Caco-2 (cell line): ENCODE data around the gene SMYD3. TPM values are rescaled to one million over a fixed set of nuclear protein-coding genes. Genes with fewer than 3 reads are reported as not detected.
A peak's percentile ranks its signal among the peaks of the same experiment; 100 is the strongest.

Source experiments
- BruUV-seq: library from RNA; stranded (reverse); fragments of 400-500 nt; replicated peaks from 2 replicates; lab custom pipeline; 2021; lab: Mats Ljungman, UMichigan
- CTCF ChIA-PET: fragments of 300-600 bp; sonication (Branson Sonifier 250); formaldehyde crosslinking; loops from one replicate; lab custom pipeline; 2022; ENCODE audit warnings: antibody characterized with exemption; lab: Charles Lee
- POLR2A ChIA-PET: fragments of 300-600 bp; sonication (Branson Sonifier 250); formaldehyde crosslinking; loops from one replicate; lab custom pipeline; 2022; ENCODE audit warnings: antibody characterized with exemption; lab: Charles Lee
- DNase-seq, 2 experiments: peaks; one replicate each; pipeline versions ENCODE4 v3.0.0 to v3.0.0-alpha.2; 2020 to 2022
- H3K27me3 ChIP-seq: replicated peaks from 2 replicates; pipeline ENCODE4 v1.6.0; 2011; ENCODE audit warnings: low read length; ENCODE audit not compliant: control insufficient read depth, insufficient read depth
- H3K36me3 ChIP-seq: 2 replicates; pipeline ENCODE4 v1.5.1; 2011; ENCODE audit warnings: low read length; ENCODE audit not compliant: control insufficient read depth, insufficient read depth
- H3K4me1 ChIP-seq: fragments of 250-450 bp; sonication (Bioruptor Pico); 2 replicates; pipeline ENCODE4 v1.5.1; 2020; ENCODE audit warnings: mild to moderate bottlenecking
- H3K4me3 ChIP-seq: 2 replicates; pipeline ENCODE4 v1.5.1; 2011; ENCODE audit warnings: low read depth, mild to moderate bottlenecking, control low read depth, low read length
- H3K9me3 ChIP-seq: fragments of 250-450 bp; sonication (Bioruptor Pico); 2 replicates; pipeline ENCODE4 v1.5.1; 2020; ENCODE audit warnings: mild to moderate bottlenecking, moderate library complexity
- H3K27ac Mint-ChIP-seq: one replicate; pipeline ENCODE4 v1.8.0; 2022; ENCODE audit warnings: mixed read lengths; ENCODE audit not compliant: unreplicated experiment
- H3K27me3 Mint-ChIP-seq: one replicate; pipeline ENCODE4 v1.8.0; 2022; ENCODE audit warnings: mixed read lengths; ENCODE audit not compliant: insufficient read depth, unreplicated experiment
- H3K36me3 Mint-ChIP-seq: one replicate; pipeline ENCODE4 v1.8.0; 2022; ENCODE audit warnings: mild to moderate bottlenecking, mixed read lengths; ENCODE audit not compliant: insufficient read depth, unreplicated experiment
- H3K4me1 Mint-ChIP-seq: one replicate; pipeline ENCODE4 v1.8.0; 2022; ENCODE audit warnings: low read depth, mixed read lengths; ENCODE audit not compliant: unreplicated experiment
- H3K4me3 Mint-ChIP-seq: one replicate; pipeline ENCODE4 v1.8.0; 2022; ENCODE audit warnings: mild to moderate bottlenecking, moderate library complexity, mixed read lengths; ENCODE audit not compliant: unreplicated experiment
- H3K9me3 Mint-ChIP-seq: one replicate; pipeline ENCODE4 v1.8.0; 2022; ENCODE audit warnings: mixed read lengths; ENCODE audit not compliant: unreplicated experiment
- CTCF ChIP-seq, 2 experiments: fragments of 200-600 bp in 1 of 2; IDR thresholded peaks; 1 replicate in 1 of 2; 2 replicates in 1 of 2; pipeline versions ENCODE4 v1.5.1 to v1.8.0; 2011 to 2022; ENCODE audit warnings: antibody characterized with exemption in 1 of 2, control low read depth in 1 of 2, inconsistent platforms in 1 of 2, low read depth in 1 of 2, low read length in 1 of 2, mild to moderate bottlenecking in 1 of 2, moderate library complexity in 1 of 2; ENCODE audit not compliant: insufficient read depth in 1 of 2, severe bottlenecking in 1 of 2, unreplicated experiment in 1 of 2
- intact Hi-C: fragments of 100-400 bp; cut with micrococcal nuclease; formaldehyde crosslinking; loops from one replicate; pipeline ENCODE4 v1.10.0; 2022; ENCODE audit not compliant: unreplicated experiment
- total RNA-seq: library from RNA; stranded (reverse); gene quantifications from 2 replicates; pipeline ENCODE4 v1.2.3, GENCODE V29; 2022

Gene SMYD3
- total RNA-seq, 1 experiment from 2014 or later = 33.0 TPM

DNA sequence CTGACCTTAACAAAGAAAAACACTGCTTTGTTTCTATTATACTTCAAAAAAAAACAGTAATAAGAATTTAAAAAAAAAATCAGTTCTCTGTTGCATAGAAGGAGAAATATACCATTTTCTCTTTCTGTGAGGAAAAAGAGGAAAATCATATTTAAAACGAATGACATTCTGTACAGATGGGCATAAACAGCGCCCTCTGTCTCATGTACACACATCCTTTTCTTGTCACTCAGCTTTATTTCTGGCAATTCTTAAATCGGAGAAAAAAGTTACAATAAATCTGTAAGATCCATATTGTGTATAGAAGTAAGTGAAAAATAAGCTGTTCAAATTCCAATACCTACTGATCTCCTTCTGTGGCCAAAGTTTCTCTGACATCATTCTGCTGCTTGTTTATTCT lies 245.4 kb downstream of the SMYD3 start:
- intact Hi-C loops = no loop called here
- Histone ChIP-seq H3K9me3 (no peaks in the 10 kb centered on the region), H3K4me3 (no peak overlapping the region), H3K36me3 (no peaks in the 10 kb centered on the region), H3K4me1 (no peaks in the 10 kb centered on the region), H3K27me3 (no peaks in the 10 kb centered on the region)
- Mint-ChIP-seq H3K27ac (no peak overlapping the region), H3K36me3 (no peaks in the 10 kb centered on the region), H3K4me3 (no peak overlapping the region), H3K4me1 (no peaks in the 10 kb centered on the region), H3K9me3 (peaks cover 13% of the 10 kb centered on the region), H3K27me3 (no peaks in the 10 kb centered on the region)
- peak; percentile 18 to 45 for TF ChIP-seq CTCF (IDR thresholded peaks at IDR 0.05; ENCODE audit: insufficient read depth in 1 of 2, low read depth in 1 of 2, low read length in 1 of 2, severe bottlenecking in 1 of 2, unreplicated experiment in 1 of 2)
- POLR2A ChIA-PET = no interaction called here
- CTCF ChIA-PET = interaction anchor here (0.7 kb wide), 1 partner anchor 18 kb away, joined by 3 read pairs; no protein-coding TSS in a partner anchor
- DNase-seq = no peak
- BruUV-seq = no TSS peak

- no TSS peak for BruUV-seq
These were observed 248.8 kb downstream of the SMYD3 start for GRCh38 chr1:246258250-246258649.

GRCh38 chr1:246255773-246256172 lies 251.3 kb downstream of the SMYD3 start:
- no peak for TF ChIP-seq CTCF (IDR thresholded peaks at IDR 0.05; ENCODE audit: insufficient read depth in 1 of 2, low read depth in 1 of 2, low read length in 1 of 2, severe bottlenecking in 1 of 2, unreplicated experiment in 1 of 2)
- Mint-ChIP-seq H3K36me3 (no peaks in the 10 kb centered on the region), H3K27me3 (no peaks in the 10 kb centered on the region), H3K4me1 (no peaks in the 10 kb centered on the region), H3K9me3 (peaks cover 13% of the 10 kb centered on the region), H3K27ac (no peak overlapping the region), H3K4me3 (no peak overlapping the region)
- Histone ChIP-seq H3K4me3 (no peak overlapping the region), H3K36me3 (no peaks in the 10 kb centered on the region), H3K9me3 (no peaks in the 10 kb centered on the region), H3K4me1 (no peaks in the 10 kb centered on the region), H3K27me3 (no peaks in the 10 kb centered on the region)
- ChIA-PET CTCF (no interaction called here), POLR2A (no interaction called here)
- intact Hi-C loops = no loop called here
- no peak for DNase-seq
- BruUV-seq = no TSS peak

More at GRCh38 chr1:246258250-246258649, 248.8 kb downstream of the SMYD3 start:
- Histone ChIP-seq H3K4me1 (no peaks in the 10 kb centered on the region), H3K4me3 (no peak overlapping the region), H3K9me3 (no peaks in the 10 kb centered on the region), H3K36me3 (no peaks in the 10 kb centered on the region), H3K27me3 (no peaks in the 10 kb centered on the region)
- TF ChIP-seq CTCF (IDR thresholded peaks at IDR 0.05; ENCODE audit: insufficient read depth in 1 of 2, low read depth in 1 of 2, low read length in 1 of 2, severe bottlenecking in 1 of 2, unreplicated experiment in 1 of 2) = no peak
- CTCF ChIA-PET = no interaction called here
- Mint-ChIP-seq H3K4me3 (no peak overlapping the region), H3K27ac (no peak overlapping the region), H3K9me3 (peaks cover 13% of the 10 kb centered on the region), H3K36me3 (no peaks in the 10 kb centered on the region), H3K27me3 (no peaks in the 10 kb centered on the region), H3K4me1 (no peaks in the 10 kb centered on the region)
- intact Hi-C loops = no loop called here
- DNase-seq = no peak
- POLR2A ChIA-PET = no interaction called here
